Activated CD4-positive, alpha-beta T cell treated with anti-CD3 and anti-CD28 coated beads for 1 hour (primary cell): ENCODE data around the gene IL1RAPL1.
"Not testable (repeated sequence)": the region's sequence is repeated elsewhere in the genome, so short reads cannot be mapped to it uniquely, and the experiment has no call there.

Experiments used
- DNase-seq: peaks from one replicate; pipeline ENCODE4 v3.0.0-alpha.2; 2020

Gene IL1RAPL1

DNA sequence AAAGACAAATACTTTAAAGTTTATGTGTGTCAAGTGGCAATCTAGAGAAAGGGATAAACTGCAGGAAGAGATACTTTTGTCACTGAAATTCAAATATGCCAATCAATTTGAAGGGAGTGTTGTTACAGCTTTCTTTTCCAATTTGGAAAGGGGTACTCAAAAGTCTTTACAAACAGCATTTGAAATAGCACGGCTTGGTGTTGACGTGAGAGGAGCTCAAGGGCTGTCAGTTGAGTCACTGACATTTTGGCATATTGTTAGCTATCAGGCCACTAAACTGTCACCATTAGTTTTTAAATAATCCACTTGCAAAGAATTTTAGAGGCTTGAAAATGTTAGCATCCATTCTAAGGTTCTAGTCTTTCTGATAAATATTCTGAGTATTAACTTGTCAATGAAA is 698.4 kb downstream of the IL1RAPL1 start:
- no peak for DNase-seq

DNA sequence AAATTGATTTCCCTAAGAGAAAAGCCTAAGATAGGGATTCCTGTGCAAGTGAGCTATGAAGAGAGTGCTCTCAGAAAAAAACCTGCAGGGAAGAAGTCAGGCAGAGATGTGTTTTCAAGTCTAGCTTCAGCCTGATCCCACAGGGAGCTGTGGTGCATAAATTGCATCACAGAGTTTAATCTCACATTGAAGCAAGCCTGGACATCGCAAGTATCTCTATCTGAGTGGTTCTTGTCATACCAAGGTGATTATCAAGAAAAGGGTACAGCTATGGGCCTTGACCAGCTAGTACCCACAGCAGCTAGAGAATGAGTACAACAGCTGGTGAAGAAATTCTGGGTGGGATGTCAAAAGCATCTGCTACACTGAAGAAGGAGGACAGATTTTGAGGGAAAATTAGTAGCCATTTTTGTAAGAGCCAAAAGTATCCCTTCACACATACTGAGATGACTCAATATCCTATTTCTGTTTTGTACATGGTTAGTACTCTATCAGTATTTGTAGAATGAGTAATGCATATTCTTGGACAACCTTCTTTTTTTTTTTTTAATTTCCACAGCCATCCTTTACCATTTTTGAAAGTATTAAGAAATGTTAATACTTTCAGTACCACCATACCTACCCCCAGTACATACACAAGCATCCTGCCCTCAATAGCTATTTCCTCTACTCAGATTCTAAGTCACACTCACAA is 708.9 kb downstream of the IL1RAPL1 start:
- DNase-seq, result no peak

DNA sequence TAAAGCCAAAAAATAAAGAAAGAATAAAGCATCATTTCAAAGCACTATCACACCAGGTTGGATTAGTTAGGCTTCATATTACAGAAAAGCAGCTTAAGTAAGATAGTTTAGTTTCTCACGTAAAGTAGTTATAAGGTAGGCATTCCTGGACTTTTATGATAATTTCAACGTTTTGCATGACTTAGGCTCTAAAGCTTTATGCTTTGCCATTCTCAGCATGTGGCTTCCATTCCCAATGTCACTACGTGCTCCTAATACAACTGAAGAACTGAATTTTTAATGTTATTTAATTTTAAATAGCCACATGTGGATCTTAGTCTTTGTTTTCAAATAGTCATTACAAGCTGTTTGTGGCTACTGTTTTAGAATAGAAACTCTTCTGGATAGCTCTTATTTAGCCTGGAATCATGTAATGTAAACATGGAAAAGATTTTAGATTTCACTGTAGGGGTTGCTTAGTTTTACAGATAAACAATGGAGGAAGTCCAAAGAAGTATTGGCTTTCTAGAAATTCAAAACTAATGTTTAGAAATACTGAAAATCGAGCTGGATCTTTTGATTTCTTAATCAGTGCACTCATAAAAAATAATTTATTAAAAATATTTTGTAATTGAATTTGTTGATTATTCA is 710.0 kb downstream of the IL1RAPL1 start:
- no peak for DNase-seq

DNA sequence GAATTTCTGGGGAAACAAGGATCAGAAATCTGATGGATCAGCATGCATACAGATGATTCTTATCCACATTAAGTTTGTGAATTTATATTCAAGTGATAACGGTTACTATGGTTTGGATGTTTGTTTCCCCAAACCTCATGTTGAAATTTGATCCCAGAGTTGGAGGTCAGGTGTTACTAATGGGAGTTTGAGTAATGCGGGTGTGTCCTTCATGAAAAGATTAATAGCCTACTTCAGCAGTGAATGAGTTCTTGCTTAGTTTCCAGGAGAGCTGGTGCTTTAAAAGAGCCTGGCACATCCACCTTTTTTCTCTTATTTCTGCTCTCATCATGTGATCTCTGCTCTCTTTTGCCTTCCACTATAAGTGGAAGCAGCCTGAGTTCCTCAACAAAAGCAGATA is 712.4 kb downstream of the IL1RAPL1 start:
- DNase-seq, result no peak

GRCh38 chrX:29308726-29309125 is 721.5 kb downstream of the IL1RAPL1 start:
- DNase-seq, result no peak

- DNase-seq, result no peak
These were observed 728.7 kb downstream of the IL1RAPL1 start for GRCh38 chrX:29315931-29316330.

- DNase-seq, result no peak
These were observed 730.8 kb downstream of the IL1RAPL1 start for GRCh38 chrX:29318012-29318411.

- DNase-seq, result not testable (repeated sequence)
These were observed 745.2 kb downstream of the IL1RAPL1 start for GRCh38 chrX:29332429-29332828.

- DNase-seq, result not testable (repeated sequence)
These were observed 745.8 kb downstream of the IL1RAPL1 start for GRCh38 chrX:29333091-29333490.

DNA sequence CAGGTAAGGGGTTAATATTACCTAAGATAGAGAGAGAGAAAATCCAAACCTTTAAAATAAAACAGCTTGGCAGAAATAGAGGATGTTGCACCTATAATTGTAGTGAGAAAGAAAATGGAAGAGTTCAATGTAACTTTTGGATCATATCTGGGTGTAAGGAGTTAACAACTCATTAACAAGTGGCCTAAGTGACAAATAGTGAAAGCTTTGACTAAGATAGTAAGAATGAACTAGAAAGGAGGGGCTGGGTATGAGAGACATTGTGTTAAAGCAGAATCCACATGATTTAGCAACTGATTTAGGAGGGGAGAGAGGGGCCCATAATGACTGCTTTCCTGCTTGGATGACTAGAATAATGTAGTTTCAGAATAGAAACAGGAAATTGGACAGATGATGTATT is 761.0 kb downstream of the IL1RAPL1 start:
- no peak for DNase-seq

GRCh38 chrX:29359276-29359675 is 772.0 kb downstream of the IL1RAPL1 start:
- no peak for DNase-seq

- DNase-seq, result not testable (repeated sequence)
These were observed 787.5 kb downstream of the IL1RAPL1 start for GRCh38 chrX:29374765-29375164.

GRCh38 chrX:29376584-29376983 is 789.3 kb downstream of the IL1RAPL1 start:
- DNase-seq, result no peak

- DNase-seq, result no peak
These were observed 795.6 kb downstream of the IL1RAPL1 start for GRCh38 chrX:29382811-29383210.

- no peak for DNase-seq
These were observed 801.3 kb downstream of the IL1RAPL1 start for GRCh38 chrX:29388509-29388908.

- DNase-seq, result no peak
These were observed 810.3 kb downstream of the IL1RAPL1 start for GRCh38 chrX:29397506-29397905.

DNA sequence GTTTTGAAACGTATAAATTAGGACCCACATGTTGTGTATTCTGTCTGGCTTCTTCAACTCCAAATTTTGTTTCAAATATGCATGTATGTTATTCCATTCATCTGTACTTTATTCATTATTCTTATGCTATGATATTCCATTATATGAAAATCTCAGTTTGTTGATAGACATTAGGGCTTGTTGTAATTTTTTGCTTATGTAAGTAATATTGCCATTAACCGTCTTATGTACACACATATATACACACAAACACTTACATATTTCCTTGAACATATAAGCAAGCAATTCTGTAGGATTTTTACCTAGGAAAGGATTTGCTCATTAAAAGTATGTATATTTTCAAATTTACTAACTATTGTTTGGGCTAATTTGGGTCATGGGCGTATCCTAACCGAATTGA is 820.1 kb downstream of the IL1RAPL1 start:
- DNase-seq, result no peak

- DNase-seq, result no peak
These were observed 832.7 kb downstream of the IL1RAPL1 start for GRCh38 chrX:29419774-29420553.

DNA sequence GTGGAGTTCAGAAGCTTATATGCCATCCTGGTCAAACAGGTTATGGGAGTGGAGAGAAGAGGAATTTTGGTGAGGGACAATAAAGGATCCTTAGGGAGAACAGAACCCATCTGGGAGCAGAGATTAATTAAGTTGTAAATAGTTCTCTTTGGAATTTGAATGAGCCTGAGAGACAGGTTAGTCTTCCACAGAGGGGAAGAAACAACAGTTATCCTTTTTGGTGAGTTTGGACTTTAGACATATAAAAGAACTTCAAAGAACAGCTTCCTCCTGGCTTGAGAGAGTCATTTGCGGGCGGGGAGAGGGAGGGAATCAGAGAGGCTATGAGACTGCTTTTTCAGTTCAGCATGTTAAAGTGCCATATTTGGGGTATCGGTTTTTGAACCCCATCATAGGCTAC is 834.8 kb downstream of the IL1RAPL1 start:
- no peak for DNase-seq

DNA sequence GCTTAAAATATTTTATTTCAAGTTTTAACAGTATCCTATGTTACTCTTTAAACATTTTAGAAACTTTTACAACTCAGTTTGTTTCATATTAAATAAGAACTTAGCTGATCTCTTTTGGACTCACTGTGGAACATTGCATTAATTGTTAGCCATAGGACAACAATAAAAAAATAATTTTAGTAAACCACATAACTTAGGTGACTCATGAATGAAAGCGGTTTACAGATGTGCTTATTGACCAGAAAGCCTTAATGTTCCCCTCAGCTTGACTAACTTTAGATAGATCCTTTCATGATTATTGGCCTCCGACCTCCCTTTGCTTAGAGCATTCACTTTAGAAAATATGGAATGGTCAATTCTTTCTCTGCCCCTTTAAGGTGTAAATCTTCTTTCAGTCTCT is 844.6 kb downstream of the IL1RAPL1 start:
- no peak for DNase-seq

DNA sequence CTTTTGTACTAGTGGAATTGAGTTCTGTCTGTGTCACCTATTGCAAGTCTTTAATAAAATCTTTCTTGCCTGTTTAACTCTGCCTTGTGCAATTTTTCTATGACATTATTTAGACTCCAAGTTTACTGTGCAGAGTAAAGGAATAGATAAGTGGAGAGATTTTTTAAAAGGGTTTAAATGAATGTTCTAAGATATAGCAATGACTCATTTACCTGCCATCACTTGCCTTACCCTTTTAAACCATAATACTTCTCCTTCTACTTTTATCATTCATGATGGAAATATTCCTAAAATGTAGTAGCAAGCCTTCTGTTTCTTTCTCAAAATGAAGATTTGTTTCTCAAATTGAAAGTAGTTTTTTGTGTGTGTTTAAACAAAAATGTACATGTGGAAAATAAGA is 845.3 kb downstream of the IL1RAPL1 start:
- DNase-seq, result no peak

DNA sequence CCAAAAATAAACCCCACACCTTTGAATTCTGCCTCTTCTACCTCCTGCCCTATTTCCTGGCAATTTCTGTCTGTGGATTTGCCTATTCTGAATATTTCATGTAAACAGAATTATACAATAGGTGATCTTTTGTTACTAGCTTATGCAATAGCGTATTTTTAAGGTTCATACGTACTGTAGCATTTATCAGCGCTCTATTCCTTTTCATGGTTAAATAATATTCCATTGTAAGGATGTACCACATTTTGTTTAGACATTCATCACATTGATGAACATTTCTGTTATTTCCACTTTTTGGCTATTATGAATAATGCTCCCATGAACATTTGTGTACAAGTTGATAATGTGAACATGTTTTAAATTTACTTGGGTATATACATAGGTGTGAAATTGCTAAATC is 847.7 kb downstream of the IL1RAPL1 start:
- no peak for DNase-seq

GRCh38 chrX:29435396-29435795 is 848.1 kb downstream of the IL1RAPL1 start:
- DNase-seq, result no peak

DNA sequence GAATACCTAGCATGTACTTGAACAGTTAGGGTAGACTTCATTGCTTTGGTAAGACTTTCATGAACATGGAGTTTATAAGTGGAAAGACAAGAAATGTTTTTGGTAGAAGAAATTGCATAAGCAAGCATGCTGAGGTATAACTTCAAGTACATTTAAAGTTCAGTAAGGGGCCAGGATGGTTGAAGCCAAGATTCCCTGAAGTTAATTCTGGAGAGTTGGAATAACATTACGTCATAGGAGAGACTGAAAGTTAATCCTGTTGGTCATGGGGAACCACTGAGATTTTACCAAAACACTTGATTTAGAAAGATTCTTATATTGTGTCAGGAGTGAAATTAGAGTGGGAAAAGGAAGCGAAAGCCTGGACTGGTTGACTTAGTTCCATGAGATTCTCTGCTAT is 860.6 kb downstream of the IL1RAPL1 start:
- DNase-seq, result no peak
